ENCODE results near the gene LAMA3.

The LAMA3 gene

GRCh38 chr18:23668731-23669130 is 20.5 kb upstream of the LAMA3 start:
- no peak for DNase-seq (ENCODE audit: low read depth in 2 of 2)

GRCh38 chr18:23669202-23669766 is 20.0 kb upstream of the LAMA3 start:
- DNase-seq (ENCODE audit: low read depth in 2 of 2): no peak

- DNase-seq (ENCODE audit: low read depth in 2 of 2): no peak
These were observed 19.3 kb upstream of the LAMA3 start for GRCh38 chr18:23669804-23670405.

GRCh38 chr18:23671564-23671963 is 17.7 kb upstream of the LAMA3 start:
- no peak for DNase-seq (ENCODE audit: low read depth in 2 of 2)

- no peak for DNase-seq (ENCODE audit: low read depth in 2 of 2)
These were observed 15.5 kb upstream of the LAMA3 start for GRCh38 chr18:23673725-23674124.

- no peak for DNase-seq (ENCODE audit: low read depth in 2 of 2)
These were observed 14.0 kb upstream of the LAMA3 start for GRCh38 chr18:23675236-23675635.

- no peak for DNase-seq (ENCODE audit: low read depth in 2 of 2)
These were observed 13.4 kb upstream of the LAMA3 start for GRCh38 chr18:23675896-23676295.

- DNase-seq (ENCODE audit: low read depth in 2 of 2): no peak
These were observed 7.2 kb upstream of the LAMA3 start for GRCh38 chr18:23682045-23682444.

- no peak for DNase-seq (ENCODE audit: low read depth in 2 of 2)
These were observed 6.8 kb upstream of the LAMA3 start for GRCh38 chr18:23682472-23682871.

- DNase-seq (ENCODE audit: low read depth in 2 of 2): no peak
These were observed 6.1 kb upstream of the LAMA3 start for GRCh38 chr18:23683155-23683554.

GRCh38 chr18:23683671-23684070 is 5.6 kb upstream of the LAMA3 start:
- DNase-seq (ENCODE audit: low read depth in 2 of 2): no peak

GRCh38 chr18:23684515-23685197 is 4.6 kb upstream of the LAMA3 start:
- no peak for DNase-seq (ENCODE audit: low read depth in 2 of 2)

- DNase-seq (ENCODE audit: low read depth in 2 of 2): no peak
These were observed 725 bp upstream of the LAMA3 start for GRCh38 chr18:23688528-23688927.

GRCh38 chr18:23689616-23690504 is 607 bp downstream of the LAMA3 start:
- DNase-seq (ENCODE audit: low read depth in 2 of 2): no peak

- DNase-seq (ENCODE audit: low read depth in 2 of 2): no peak
These were observed 1.3 kb downstream of the LAMA3 start for GRCh38 chr18:23690505-23691068.

GRCh38 chr18:23693846-23694245 is 4.6 kb downstream of the LAMA3 start:
- no peak for DNase-seq (ENCODE audit: low read depth in 2 of 2)

- DNase-seq (ENCODE audit: low read depth in 2 of 2): no peak
These were observed 5.6 kb downstream of the LAMA3 start for GRCh38 chr18:23694637-23695430.

- no peak for DNase-seq (ENCODE audit: low read depth in 2 of 2)
These were observed 11.8 kb downstream of the LAMA3 start for GRCh38 chr18:23701017-23701416.

GRCh38 chr18:23701544-23702064 is 12.4 kb downstream of the LAMA3 start:
- no peak for DNase-seq (ENCODE audit: low read depth in 2 of 2)

- DNase-seq (ENCODE audit: low read depth in 2 of 2): no peak
These were observed 13.4 kb downstream of the LAMA3 start for GRCh38 chr18:23702606-23703005.

Measured in stimulated activated CD4-positive, alpha-beta T cell treated with anti-CD3 and anti-CD28 coated beads, Interleukin-1b, Interleukin-23, amount 100 ng/mL, for 1 hour (primary cell).